SK-N-DZ (cell line): ENCODE measurements around the gene GAS2L3.

Experiments used
- DNase-seq: peaks from one replicate; pipeline ENCODE4 v3.0.0-alpha.2; 2015; ENCODE audit warnings: low spot score
- small RNA-seq, 2 experiments: library from RNA; depleted of rRNA; stranded (forward); fragments of <200 nt; gene quantifications; one replicate each; pipeline ENCODE3, GENCODE V24; 2014

GAS2L3 gene

DNA sequence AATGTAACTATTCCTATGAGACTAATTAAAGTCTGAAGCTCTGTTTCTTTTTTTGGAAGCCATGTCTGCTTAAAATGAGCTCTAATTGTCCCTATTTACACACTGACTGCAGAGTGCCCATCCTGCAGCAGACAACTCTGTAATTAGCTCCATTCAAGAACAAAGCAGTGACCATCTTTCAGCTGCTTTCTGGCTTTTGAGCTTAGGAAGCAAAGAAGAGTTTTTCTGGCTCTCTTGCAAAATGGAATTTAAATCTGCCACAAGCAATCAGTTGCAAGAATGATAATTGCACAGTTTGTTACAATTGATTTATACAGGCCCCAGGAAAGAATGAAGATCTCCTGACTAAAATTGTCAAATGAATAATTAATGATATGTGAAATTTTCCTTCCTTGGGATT is 83.4 kb downstream of the GAS2L3 start:
- DNase-seq = no peak

DNA sequence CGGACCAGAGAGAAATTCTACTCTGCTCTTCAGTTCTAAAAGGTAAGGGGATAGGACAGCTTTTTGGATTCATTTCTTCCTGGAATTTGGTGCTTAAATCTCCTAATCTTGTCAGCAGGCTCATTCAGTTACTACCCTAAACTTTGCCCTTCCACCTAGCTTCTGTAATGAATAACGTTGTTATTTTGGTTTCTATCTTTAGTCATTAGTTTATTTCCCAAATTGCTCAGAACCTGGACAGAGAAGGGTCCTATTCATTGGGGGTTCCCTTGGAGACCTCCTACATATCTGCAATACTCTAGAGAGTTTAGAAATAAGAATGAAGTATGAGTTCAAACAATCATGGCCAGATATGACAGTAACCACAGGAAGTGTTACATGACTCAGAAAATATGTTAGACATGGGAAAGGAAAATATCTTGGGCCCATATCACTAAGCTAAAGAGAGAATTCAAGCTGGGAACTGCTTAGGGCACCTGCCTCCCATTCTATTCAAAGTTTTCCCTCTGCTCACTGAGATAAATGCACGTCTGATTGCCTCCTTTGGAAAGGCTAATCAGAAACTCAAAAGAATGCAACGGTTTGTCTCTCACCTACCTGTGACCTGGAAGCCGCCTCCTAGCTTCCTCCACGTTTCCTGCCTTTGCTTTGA is 87.9 kb downstream of the GAS2L3 start:
- DNase-seq = no peak

DNA sequence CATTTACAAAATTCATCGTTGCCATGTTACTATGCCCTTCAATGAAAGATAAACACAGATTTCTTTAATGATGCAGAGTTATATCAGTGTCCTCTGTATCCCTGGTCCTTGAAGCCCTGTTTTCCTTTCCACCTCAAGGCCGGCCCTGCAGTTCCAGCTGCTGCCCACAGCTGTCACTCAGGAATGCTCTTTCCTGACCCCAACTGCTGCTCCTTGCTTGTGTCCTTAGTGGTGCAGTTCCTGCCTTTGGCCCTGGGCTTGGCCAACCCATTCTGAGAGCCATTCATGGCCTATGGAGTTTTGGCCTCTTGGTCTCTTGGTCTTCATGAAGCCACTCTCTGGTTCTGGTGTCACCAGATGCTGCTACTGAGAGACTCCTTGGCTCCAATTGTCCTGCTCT is 93.1 kb downstream of the GAS2L3 start:
- DNase-seq = no peak

DNA sequence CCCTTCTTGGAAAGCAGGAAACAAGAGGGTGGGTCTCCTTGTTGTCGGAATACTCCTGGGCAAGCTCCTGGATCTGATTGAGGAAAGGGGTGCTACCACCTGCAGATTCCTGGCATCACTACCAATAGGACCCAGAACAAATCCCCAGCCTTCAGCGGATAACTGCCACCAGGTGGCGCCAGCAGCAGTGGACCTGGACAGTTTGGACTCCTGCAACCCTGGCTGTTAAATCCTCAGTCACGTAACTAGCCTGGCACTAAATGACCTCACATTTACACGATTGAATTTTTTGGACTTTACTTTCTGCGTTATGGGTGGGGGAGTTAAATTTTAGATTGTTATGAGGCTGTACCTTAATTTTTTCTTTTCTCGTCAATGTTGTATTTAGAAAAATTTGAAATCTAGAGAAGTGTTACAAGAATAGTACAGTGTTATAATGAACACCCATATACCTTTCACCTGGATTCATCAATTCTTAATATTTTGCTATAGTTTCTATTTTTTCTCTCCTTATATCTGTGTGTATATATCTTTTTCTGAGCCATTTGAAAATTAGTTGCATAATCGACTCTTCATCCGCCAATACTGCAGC is 95.6 kb downstream of the GAS2L3 start:
- DNase-seq = peak; percentile 76

DNA sequence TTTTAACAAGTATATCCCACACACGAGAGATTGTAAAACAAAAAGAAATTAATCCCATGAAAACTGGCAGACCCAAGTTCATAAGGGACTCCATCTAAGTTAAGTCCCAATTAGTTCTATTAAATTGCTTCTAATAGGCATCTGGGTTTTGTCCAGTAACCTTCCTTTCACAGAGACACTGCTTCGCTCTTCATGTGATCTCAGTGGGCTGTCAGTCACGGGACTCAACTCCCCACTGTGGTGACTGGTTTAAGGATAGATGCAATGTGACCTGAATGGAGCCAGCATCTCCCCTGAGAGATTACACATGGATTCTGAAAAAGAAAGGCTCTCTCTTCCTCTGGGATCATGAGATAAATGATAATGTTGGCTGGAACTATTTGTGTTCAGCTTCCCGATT is 96.4 kb downstream of the GAS2L3 start:
- peak; percentile 51 for DNase-seq

DNA sequence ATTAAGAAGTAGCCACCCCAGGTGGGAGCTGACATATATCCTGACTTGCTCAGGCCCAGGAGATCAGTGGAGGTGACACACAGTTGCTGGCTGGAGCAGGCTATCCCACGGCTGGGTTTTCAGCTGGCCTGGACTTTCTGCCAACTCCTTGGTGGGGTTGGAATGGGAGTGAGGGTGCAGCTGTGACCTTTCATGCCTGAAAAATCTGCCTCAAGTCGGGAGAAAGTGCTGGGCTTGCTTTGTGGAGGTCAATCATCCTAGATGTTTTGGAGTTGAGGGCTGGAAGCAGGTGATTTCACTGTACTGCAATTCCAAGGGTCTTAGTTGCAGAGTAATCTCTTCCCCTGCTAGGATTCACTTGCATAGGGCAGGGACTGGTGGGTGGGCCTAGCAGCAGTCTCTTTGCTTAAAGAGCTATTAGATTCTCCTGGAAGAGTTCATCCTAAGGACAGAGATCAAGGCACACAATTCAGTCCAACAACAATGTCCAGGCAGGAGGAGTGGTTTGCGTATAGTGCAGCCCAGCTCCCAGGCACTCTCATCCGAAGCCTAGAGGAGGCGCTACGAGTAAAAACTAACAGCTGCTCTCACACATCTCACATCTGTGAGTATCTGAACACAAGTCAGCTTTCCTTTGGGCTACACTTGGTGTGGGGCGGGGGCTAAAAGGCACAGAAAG is 98.1 kb downstream of the GAS2L3 start:
- DNase-seq = no peak

DNA sequence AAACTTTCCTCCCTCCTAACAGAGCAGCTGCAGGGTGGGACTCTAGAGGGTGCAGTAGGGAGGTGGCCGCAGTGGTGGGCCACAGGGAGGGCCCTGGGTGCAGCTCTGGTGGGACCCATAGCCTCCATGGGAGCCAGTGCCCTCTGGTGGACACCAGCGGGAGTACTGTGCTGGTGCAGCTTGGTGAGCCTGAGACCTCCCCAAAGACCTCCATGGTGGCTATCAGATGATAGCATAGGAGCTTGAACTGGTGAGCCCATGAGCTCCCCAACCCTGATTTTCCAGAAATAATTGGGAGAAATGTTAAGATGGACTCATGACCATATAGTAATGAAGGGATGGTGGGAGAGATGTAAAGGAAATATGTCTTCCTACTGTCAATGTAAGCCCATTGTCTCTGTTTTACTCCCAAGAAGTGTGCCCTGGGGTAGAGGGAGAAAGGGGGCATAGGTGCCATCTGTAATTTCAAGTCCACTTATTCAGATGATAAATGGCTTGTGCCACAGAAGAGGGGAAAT is 98.7 kb downstream of the GAS2L3 start:
- peak; percentile 32 for DNase-seq

DNA sequence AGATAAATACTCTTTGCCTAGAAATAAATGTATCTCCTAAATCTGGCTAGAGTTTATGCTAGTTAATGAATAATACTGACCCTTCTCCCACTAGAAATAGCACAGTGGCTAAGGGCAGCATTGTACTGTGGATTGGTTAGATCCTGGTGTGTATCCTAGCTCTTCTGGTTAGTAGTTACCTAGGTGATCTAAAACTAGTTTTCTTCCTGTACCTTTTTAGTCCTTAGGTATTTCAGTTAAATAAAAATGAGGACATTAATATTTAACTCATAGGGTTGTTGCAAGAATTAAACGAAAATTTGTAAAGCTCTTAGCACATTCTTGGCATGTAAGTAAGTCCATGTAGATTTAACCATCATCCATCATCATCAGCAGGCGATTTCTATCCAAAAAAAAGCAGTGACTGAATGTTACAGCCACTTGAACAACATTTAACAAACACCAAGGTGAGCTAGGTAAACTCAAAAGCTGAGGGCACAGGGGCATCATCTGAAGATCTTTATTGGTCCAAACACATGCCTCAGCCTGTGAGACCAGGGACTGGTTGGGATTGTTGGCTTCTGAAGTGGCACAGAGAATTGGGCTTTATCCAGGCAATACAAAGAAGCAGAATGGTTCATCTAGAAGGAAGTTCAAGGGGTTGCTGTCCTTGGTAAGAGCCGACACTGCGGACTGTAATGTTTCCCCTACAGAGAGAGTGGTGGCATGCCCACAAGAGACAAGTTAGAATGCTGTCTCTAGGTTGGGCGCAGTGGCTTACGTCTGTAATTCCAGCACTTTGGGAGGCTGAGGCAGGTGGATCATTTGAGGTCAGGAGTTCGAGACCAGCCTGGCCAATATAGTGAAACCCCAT is 100.8 kb downstream of the GAS2L3 start:
- DNase-seq = no peak

Small RNA genes lying within 50 kb of the gene (small RNA-seq; reads per million reads assigned to genes)
- gene AC010200.2 = 0 reads per million in 2 experiments
